ENCODE results near the gene TAOK1. TPM values are rescaled to one million over a fixed set of nuclear protein-coding genes. Genes with fewer than 3 reads are reported as not detected.

TAOK1 gene
- total RNA-seq, 1 donor from 2014 or later, result 32.1 TPM

GRCh38 chr17:29573558-29573869 lies 183.4 kb downstream of the TAOK1 start:
- Histone ChIP-seq H3K36me3 (ENCODE audit: control insufficient read depth, insufficient read depth, low read length) (peaks cover 32% of the 10 kb centered on the region), H3K4me3 (ENCODE audit: low read depth, low read length) (no peak overlapping the region), H3K27me3 (ENCODE audit: control insufficient read depth, insufficient read depth, low read length) (no peaks in the 10 kb centered on the region)
- DNase-seq (ENCODE audit: low read depth) (no peak), FAIRE-seq (no peak)
- TF ChIP-seq, protein P1, sequence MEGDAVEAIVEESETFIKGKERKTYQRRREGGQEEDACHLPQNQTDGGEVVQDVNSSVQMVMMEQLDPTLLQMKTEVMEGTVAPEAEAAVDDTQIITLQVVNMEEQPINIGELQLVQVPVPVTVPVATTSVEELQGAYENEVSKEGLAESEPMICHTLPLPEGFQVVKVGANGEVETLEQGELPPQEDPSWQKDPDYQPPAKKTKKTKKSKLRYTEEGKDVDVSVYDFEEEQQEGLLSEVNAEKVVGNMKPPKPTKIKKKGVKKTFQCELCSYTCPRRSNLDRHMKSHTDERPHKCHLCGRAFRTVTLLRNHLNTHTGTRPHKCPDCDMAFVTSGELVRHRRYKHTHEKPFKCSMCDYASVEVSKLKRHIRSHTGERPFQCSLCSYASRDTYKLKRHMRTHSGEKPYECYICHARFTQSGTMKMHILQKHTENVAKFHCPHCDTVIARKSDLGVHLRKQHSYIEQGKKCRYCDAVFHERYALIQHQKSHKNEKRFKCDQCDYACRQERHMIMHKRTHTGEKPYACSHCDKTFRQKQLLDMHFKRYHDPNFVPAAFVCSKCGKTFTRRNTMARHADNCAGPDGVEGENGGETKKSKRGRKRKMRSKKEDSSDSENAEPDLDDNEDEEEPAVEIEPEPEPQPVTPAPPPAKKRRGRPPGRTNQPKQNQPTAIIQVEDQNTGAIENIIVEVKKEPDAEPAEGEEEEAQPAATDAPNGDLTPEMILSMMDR (IDR thresholded peaks at IDR 0.05; ENCODE audit: insufficient read depth, low read length, severe bottlenecking), result no peak

GRCh38 chr17:29573871-29574731 lies 183.9 kb downstream of the TAOK1 start:
- H3K27me3 ChIP-seq (ENCODE audit: control insufficient read depth, insufficient read depth, low read length), result no peaks in the 10 kb centered on the region
- no peak overlapping the region for H3K4me3 ChIP-seq (ENCODE audit: low read depth, low read length)
- TF ChIP-seq, protein P1 (IDR thresholded peaks at IDR 0.05; ENCODE audit: insufficient read depth, low read length, severe bottlenecking), result no peak
- FAIRE-seq (no peak), DNase-seq (ENCODE audit: low read depth) (no peak)
- peaks cover 34% of the 10 kb centered on the region for H3K36me3 ChIP-seq (ENCODE audit: control insufficient read depth, insufficient read depth, low read length)

- FAIRE-seq, result no peak
- peaks cover 37% of the 10 kb centered on the region for H3K36me3 ChIP-seq (ENCODE audit: control insufficient read depth, insufficient read depth, low read length)
- TF ChIP-seq, protein P1 (IDR thresholded peaks at IDR 0.05; ENCODE audit: insufficient read depth, low read length, severe bottlenecking), result no peak
- H3K4me3 ChIP-seq (ENCODE audit: low read depth, low read length), result no peak overlapping the region
- H3K27me3 ChIP-seq (ENCODE audit: control insufficient read depth, insufficient read depth, low read length), result no peaks in the 10 kb centered on the region
- no peak for DNase-seq (ENCODE audit: low read depth)
Observed at GRCh38 chr17:29574732-29575510, 184.8 kb downstream of the TAOK1 start.

DNA sequence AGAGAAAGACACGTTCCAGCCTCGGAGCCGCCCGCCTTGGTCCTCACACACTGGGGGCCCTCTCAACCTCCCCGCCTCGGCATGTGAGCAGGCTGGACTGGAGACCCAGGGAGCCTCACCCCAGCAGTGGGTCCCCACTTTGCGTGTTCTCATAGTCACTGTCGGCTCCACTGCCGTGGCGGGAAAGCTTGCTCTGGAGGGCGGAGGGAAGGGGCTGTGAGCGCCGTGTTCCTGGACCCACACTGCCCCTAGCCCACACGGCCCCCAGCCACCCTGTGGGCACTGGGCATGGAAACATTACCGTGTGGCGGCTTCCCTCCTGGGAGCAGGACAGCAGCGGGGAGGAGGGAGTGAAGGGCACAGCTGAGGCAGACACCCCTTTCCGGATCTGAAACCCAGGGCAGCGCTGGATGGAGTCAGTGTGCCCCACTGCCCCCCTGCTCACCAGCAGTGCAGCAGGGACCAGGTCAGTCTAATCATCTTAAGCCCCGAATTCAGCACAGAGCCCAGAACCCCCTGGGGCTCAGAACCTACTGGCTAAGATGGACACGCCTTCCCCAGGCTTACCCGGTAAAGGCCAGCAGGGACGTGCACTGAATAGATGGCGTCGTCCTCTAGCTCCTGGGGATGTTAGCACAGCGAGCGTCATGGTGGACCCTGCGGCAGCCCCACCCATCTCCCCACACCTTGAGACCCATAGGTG lies 185.5 kb downstream of the TAOK1 start:
- peaks cover 41% of the 10 kb centered on the region for H3K36me3 ChIP-seq (ENCODE audit: control insufficient read depth, insufficient read depth, low read length)
- FAIRE-seq, result no peak
- no peak overlapping the region for H3K4me3 ChIP-seq (ENCODE audit: low read depth, low read length)
- no peaks in the 10 kb centered on the region for H3K27me3 ChIP-seq (ENCODE audit: control insufficient read depth, insufficient read depth, low read length)
- DNase-seq (ENCODE audit: low read depth), result no peak
- TF ChIP-seq, protein P1 (IDR thresholded peaks at IDR 0.05; ENCODE audit: insufficient read depth, low read length, severe bottlenecking), result no peak

GRCh38 chr17:29576214-29577000 lies 186.2 kb downstream of the TAOK1 start:
- Histone ChIP-seq H3K27me3 (ENCODE audit: control insufficient read depth, insufficient read depth, low read length) (no peaks in the 10 kb centered on the region), H3K36me3 (ENCODE audit: control insufficient read depth, insufficient read depth, low read length) (peaks cover 44% of the 10 kb centered on the region), H3K4me3 (ENCODE audit: low read depth, low read length) (no peak overlapping the region)
- TF ChIP-seq, protein P1 (IDR thresholded peaks at IDR 0.05; ENCODE audit: insufficient read depth, low read length, severe bottlenecking), result no peak
- DNase-seq (ENCODE audit: low read depth) (no peak), FAIRE-seq (no peak)

Measured in bronchial epithelial cell (primary cell).